H9 (cell line): ENCODE measurements around the gene IRX5. TPM values are rescaled to one million over a fixed set of nuclear protein-coding genes. Genes with fewer than 3 reads are reported as not detected.
A peak's percentile ranks its signal among the peaks of the same experiment; 100 is the strongest.

Experiments
- DNase-seq: peaks from one replicate; pipeline ENCODE4 v3.0.0-alpha.2; 2017
- H2AFZ ChIP-seq: one replicate; pipeline ENCODE4 v1.6.1; 2013; ENCODE audit warnings: mild to moderate bottlenecking, low read length, control low read depth, moderate library complexity
- H2AK5ac ChIP-seq: 2 replicates; pipeline ENCODE4 v1.6.1; 2013; ENCODE audit warnings: low read length, control low read depth, mixed read lengths; ENCODE audit not compliant: insufficient read length
- H2BK120ac ChIP-seq: one replicate; pipeline ENCODE4 v1.6.1; 2013; ENCODE audit warnings: low read depth, mild to moderate bottlenecking, low read length, control low read depth, inconsistent platforms; ENCODE audit not compliant: poor library complexity, severe bottlenecking
- H2BK12ac ChIP-seq: 2 replicates; pipeline ENCODE4 v1.6.1; 2013; ENCODE audit warnings: low read length, control low read depth, mixed read lengths, low read depth; ENCODE audit not compliant: insufficient read length
- H2BK15ac ChIP-seq: 2 replicates; pipeline ENCODE4 v1.6.1; 2013; ENCODE audit warnings: low read depth, low read length, control low read depth
- H2BK20ac ChIP-seq: one replicate; pipeline ENCODE4 v1.6.1; 2013; ENCODE audit warnings: low read depth, mild to moderate bottlenecking, low read length, control low read depth, inconsistent platforms; ENCODE audit not compliant: poor library complexity, severe bottlenecking
- H2BK5ac ChIP-seq: 2 replicates; pipeline ENCODE4 v1.6.1; 2013; ENCODE audit warnings: low read length, control low read depth, mixed read lengths; ENCODE audit not compliant: insufficient read length
- H3K14ac ChIP-seq: 2 replicates; pipeline ENCODE4 v1.6.1; 2013; ENCODE audit warnings: low read length, control low read depth; ENCODE audit not compliant: insufficient read depth
- H3K18ac ChIP-seq: 2 replicates; pipeline ENCODE4 v1.6.1; 2013; ENCODE audit warnings: low read depth, mild to moderate bottlenecking, mixed read lengths, low read length, control low read depth; ENCODE audit not compliant: insufficient read length
- H3K23ac ChIP-seq: 2 replicates; pipeline ENCODE4 v1.6.1; 2013; ENCODE audit warnings: low read length, control low read depth, mixed read lengths, low read depth; ENCODE audit not compliant: insufficient read length
- H3K23me2 ChIP-seq: 2 replicates; pipeline ENCODE4 v1.6.1; 2013; ENCODE audit warnings: low read depth, mild to moderate bottlenecking, mixed read lengths, low read length, control low read depth; ENCODE audit not compliant: insufficient read length, poor library complexity, severe bottlenecking
- H3K27ac ChIP-seq: 2 replicates; pipeline ENCODE4 v1.5.1; 2013; ENCODE audit warnings: low read length, control low read depth, mixed read lengths, low read depth; ENCODE audit not compliant: insufficient read length
- H3K27me3 ChIP-seq: 2 replicates; pipeline ENCODE4 v1.6.1; 2013; ENCODE audit warnings: low read length, control low read depth, inconsistent platforms; ENCODE audit not compliant: insufficient read depth
- H3K4ac ChIP-seq: 2 replicates; pipeline ENCODE4 v1.6.1; 2013; ENCODE audit warnings: low read depth, mild to moderate bottlenecking, control low read depth, inconsistent platforms, low read length, moderate library complexity
- H3K4me1 ChIP-seq: 2 replicates; pipeline ENCODE4 v1.6.1; 2013; ENCODE audit warnings: low read length, control low read depth, inconsistent platforms; ENCODE audit not compliant: insufficient read depth
- H3K4me2 ChIP-seq: 2 replicates; pipeline ENCODE4 v1.6.1; 2013; ENCODE audit warnings: low read length, control low read depth, mixed read lengths; ENCODE audit not compliant: insufficient read length, insufficient read depth
- H3K56ac ChIP-seq: 2 replicates; pipeline ENCODE4 v1.6.1; 2013; ENCODE audit warnings: low read depth, mild to moderate bottlenecking, mixed read lengths, low read length, control low read depth; ENCODE audit not compliant: insufficient read length
- H3K79me1 ChIP-seq: 2 replicates; pipeline ENCODE4 v1.6.1; 2013; ENCODE audit warnings: low read depth, mild to moderate bottlenecking, moderate library complexity, low read length, control low read depth, inconsistent platforms; ENCODE audit not compliant: insufficient read depth, poor library complexity, severe bottlenecking
- H3K79me2 ChIP-seq: 2 replicates; pipeline ENCODE4 v1.6.1; 2013; ENCODE audit warnings: low read length, control low read depth, inconsistent platforms; ENCODE audit not compliant: insufficient read depth
- H3K9ac ChIP-seq: 2 replicates; pipeline ENCODE4 v1.6.1; 2013; ENCODE audit warnings: low read length, control low read depth, mixed read lengths; ENCODE audit not compliant: insufficient read length; ENCODE audit errors: extremely low read depth
- H3K9me3 ChIP-seq: one replicate; pipeline ENCODE4 v1.6.1; 2013; ENCODE audit warnings: low read depth, low read length, inconsistent platforms; ENCODE audit not compliant: control insufficient read depth
- H3T11ph ChIP-seq: one replicate; pipeline ENCODE4 v1.6.1; 2013; ENCODE audit warnings: mild to moderate bottlenecking, low read length, control low read depth, inconsistent platforms
- H4K20me1 ChIP-seq: one replicate; pipeline ENCODE4 v1.6.1; 2013; ENCODE audit not compliant: control insufficient read depth, insufficient read length, insufficient read depth
- H4K5ac ChIP-seq: 2 replicates; pipeline ENCODE4 v1.6.1; 2013; ENCODE audit warnings: low read depth, mild to moderate bottlenecking, mixed read lengths, low read length, control low read depth; ENCODE audit not compliant: insufficient read length
- H4K8ac ChIP-seq: replicated peaks from 2 replicates; pipeline ENCODE4 v1.6.1; 2013; ENCODE audit warnings: low read length, control low read depth, mixed read lengths, low read depth; ENCODE audit not compliant: insufficient read length
- H4K91ac ChIP-seq: 2 replicates; pipeline ENCODE4 v1.6.1; 2013; ENCODE audit warnings: low read depth, mild to moderate bottlenecking, moderate library complexity, mixed read lengths, low read length, control low read depth; ENCODE audit not compliant: insufficient read length
- H3K27ac Mint-ChIP-seq, 3 experiments: 2 replicates in 2 of 3; 3 replicates in 1 of 3; pipeline ENCODE4 v1.8.0; 2020 to 2021; ENCODE audit warnings: mixed read lengths in 3 of 3, mild to moderate bottlenecking in 1 of 3, moderate library complexity in 1 of 3
- H3K27me3 Mint-ChIP-seq: 2 replicates; pipeline ENCODE4 v1.8.0; 2021; ENCODE audit warnings: low read depth, mild to moderate bottlenecking, moderate library complexity, mixed read lengths
- H3K36me3 Mint-ChIP-seq, 3 experiments: 2 replicates in 2 of 3; 3 replicates in 1 of 3; pipeline ENCODE4 v1.8.0; 2020 to 2021; ENCODE audit warnings: low read depth in 3 of 3, mixed read lengths in 3 of 3; ENCODE audit not compliant: insufficient read depth in 1 of 3
- H3K4me1 Mint-ChIP-seq, 2 experiments: 2 replicates each; pipeline ENCODE4 v1.8.0; 2020; ENCODE audit warnings: mixed read lengths in 2 of 2
- H3K4me3 Mint-ChIP-seq, 2 experiments: 2 replicates in 1 of 2; 3 replicates in 1 of 2; pipeline ENCODE4 v1.8.0; 2020 to 2021; ENCODE audit warnings: mild to moderate bottlenecking in 2 of 2, mixed read lengths in 2 of 2, moderate library complexity in 1 of 2
- H3K9me3 Mint-ChIP-seq, 2 experiments: 2 replicates in 1 of 2; 3 replicates in 1 of 2; pipeline ENCODE4 v1.8.0; 2020; ENCODE audit warnings: mild to moderate bottlenecking in 2 of 2, mixed read lengths in 2 of 2, moderate library complexity in 1 of 2
- CTCF ChIP-seq: fragments of 200-600 bp; sonication (generic); conservative IDR thresholded peaks from 3 replicates; pipeline ENCODE4 v1.8.0; 2021; ENCODE audit warnings: antibody characterized with exemption, mild to moderate bottlenecking
- WGBS: extraction: QIAGEN DNeasy Blood & Tissue Kit; methylation state at CpG from one replicate; pipeline ENCODE4 v1.1.7; 2013; ENCODE audit warnings: missing lambda C conversion rate, low lambda C conversion rate, mixed read lengths; ENCODE audit not compliant: insufficient read length; ENCODE audit errors: extremely low coverage; 5-methylcytosine and 5-hydroxymethylcytosine counted together
- total RNA-seq: library from RNA; stranded (reverse); gene quantifications from 2 replicates; pipeline ENCODE4 v1.2.1, GENCODE V29; 2021

Gene IRX5
- total RNA-seq, 1 experiment from 2014 or later, result 0.59 TPM

- H4K20me1 ChIP-seq, result no peaks in the 10 kb centered on the region
- no peaks in the 10 kb centered on the region for H3K9me3 ChIP-seq
- no peak overlapping the region for H3K27ac ChIP-seq
- H3K79me2 ChIP-seq, result no peaks in the 10 kb centered on the region
- no peak overlapping the region for H3K27ac Mint-ChIP-seq
- H3K27me3 Mint-ChIP-seq, result peaks cover 100% of the 10 kb centered on the region
- peaks cover 72% of the 10 kb centered on the region for H3K27me3 ChIP-seq
- H2BK5ac ChIP-seq, result no peak overlapping the region
- H3K4me2 ChIP-seq, result peak overlapping the region; percentile 65
- H4K91ac ChIP-seq, result no peak overlapping the region
- H3K9me3 Mint-ChIP-seq, result peaks cover 0 to 3% of the 10 kb centered on the region in 2 experiments; a peak in 2 of 5 replicates
- no peak overlapping the region for H2BK15ac ChIP-seq
- no peak overlapping the region for H2AK5ac ChIP-seq
- H3K56ac ChIP-seq, result no peak overlapping the region
- H3K4ac ChIP-seq, result no peak overlapping the region
- H4K8ac ChIP-seq, result no peak overlapping the region
- peaks cover 32% of the 10 kb centered on the region for H3K23me2 ChIP-seq
- H2BK12ac ChIP-seq, result no peak overlapping the region
- no peak overlapping the region for H3K14ac ChIP-seq
- H3K23ac ChIP-seq, result no peak overlapping the region
- no CpG with 5 or more reads among the region's 14 CpGs for WGBS
- peak overlapping the region; percentile 17 to 80; a peak in 4 of 5 replicates for H3K4me3 Mint-ChIP-seq
- H3K18ac ChIP-seq, result no peak overlapping the region
- peaks cover 0 to 2% (median 0%) of the 10 kb centered on the region in 3 experiments; a peak in 1 of 7 replicates for H3K36me3 Mint-ChIP-seq
- H2BK120ac ChIP-seq, result no peak overlapping the region
- no peak overlapping the region for H3T11ph ChIP-seq
- no peak overlapping the region for H3K9ac ChIP-seq
- no peaks in the 10 kb centered on the region for H3K4me1 ChIP-seq
- H3K4me1 Mint-ChIP-seq, result peaks cover 39 to 40% of the 10 kb centered on the region in 2 experiments
- no peak for TF ChIP-seq CTCF
- no peak overlapping the region for H4K5ac ChIP-seq
- H2AFZ ChIP-seq, result no peak overlapping the region
- no peak for DNase-seq
- no peaks in the 10 kb centered on the region for H3K79me1 ChIP-seq
- H2BK20ac ChIP-seq, result no peak overlapping the region
These were observed 8.3 kb downstream of the IRX5 start for GRCh38 chr16:54939029-54939346.
